GM13977 (cell line): Measurements from ENCODE around the gene EDDM3A.

Experiments used
- DNase-seq: peaks from one replicate; pipeline ENCODE4 v3.0.0; 2012; ENCODE audit warnings: low spot score
- CTCF ChIP-seq: IDR thresholded peaks from 2 replicates; pipeline ENCODE4 v1.5.1; 2012; ENCODE audit warnings: mild to moderate bottlenecking, control low read depth; ENCODE audit not compliant: insufficient read depth; ENCODE audit errors: extremely low read depth, missing control alignments
- in situ Hi-C: fragments of 300-500 bp; cut with MboI; formaldehyde crosslinking; loops from one replicate; pipeline ENCODE4 v1.12.0; 2022; ENCODE audit warnings: low sequenced_read_pairs, low pct_unique_long_range_greater_than_20kb, mixed read lengths, inconsistent platforms; ENCODE audit not compliant: unreplicated experiment

Gene EDDM3A

DNA sequence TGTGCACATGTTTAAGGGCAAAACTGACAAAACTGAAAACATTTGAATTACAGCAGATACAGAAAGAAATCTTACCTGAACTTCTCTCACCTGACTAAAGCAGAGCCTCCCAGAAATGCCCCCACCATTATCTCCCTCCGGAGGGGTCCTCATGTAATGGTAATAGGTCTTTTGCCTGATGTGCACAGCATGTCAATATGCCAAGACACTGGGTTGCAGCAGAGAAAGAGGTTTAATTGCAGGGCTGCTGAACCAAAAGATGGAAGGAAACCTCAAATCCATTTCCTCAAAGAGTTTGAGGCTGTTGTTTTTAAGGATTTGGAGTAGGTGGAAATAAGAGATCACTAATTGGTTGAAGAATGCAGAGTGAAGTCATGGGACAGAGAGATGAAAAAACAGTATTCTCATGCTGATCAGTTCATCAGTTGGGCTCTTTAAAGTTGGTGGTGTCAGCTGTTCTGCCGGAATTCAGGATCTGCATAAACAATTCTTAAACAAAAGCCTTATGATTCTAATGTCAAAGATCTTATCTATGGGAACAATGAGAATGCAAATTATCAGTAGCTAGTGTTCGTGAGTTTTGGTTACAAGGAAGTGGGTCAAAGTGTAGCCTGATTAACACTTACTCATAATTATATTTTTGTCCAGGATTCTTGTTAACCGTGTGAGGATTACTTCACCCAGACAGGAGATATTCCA lies 38.9 kb upstream of the EDDM3A start:
- in situ Hi-C loops, result no loop called here
- TF ChIP-seq CTCF, result no peak
- no peak for DNase-seq

DNA sequence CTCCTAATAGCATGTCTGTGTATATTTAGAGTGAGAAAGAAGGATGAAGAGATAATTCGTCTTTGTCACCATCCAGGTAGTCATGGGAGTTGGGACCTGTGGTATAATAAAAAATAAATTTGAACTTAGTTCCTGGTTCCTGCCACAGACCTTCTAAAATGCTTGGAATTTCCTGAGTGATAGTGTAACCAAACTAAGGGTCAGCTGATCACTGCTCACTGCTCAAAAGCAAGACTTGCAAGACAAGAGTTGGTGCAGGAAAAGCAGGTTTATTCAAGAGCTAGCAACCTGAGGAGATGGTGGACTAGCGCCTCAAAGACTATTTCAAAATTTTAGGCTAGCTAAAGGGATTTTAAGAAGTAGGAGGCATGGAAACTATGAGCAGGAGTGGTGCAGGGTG lies 38.1 kb upstream of the EDDM3A start:
- TF ChIP-seq CTCF, result no peak
- in situ Hi-C loops, result no loop called here
- no peak for DNase-seq

DNA sequence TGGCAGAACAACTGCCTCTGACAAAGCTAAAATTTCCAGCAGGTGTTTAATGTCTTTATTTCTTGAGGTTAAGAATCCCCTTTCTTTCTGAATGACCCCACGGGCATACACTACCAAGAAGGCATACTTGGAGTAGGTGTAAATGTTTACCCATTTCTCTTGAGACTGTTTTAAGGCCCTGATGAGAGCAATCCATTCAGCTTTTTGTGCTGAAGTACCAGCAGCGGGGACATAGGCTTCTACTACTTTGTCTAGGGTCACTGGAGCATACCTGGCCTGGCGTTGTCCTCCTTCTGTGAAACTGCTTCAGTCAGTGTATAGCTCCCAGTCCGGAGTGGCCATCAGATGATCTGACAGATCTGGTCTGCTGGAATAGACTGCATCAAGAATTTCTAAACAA lies 34.4 kb upstream of the EDDM3A start:
- in situ Hi-C loops, result no loop called here

GRCh38 chr14:20711685-20712084 lies 34.0 kb upstream of the EDDM3A start:
- no peak for TF ChIP-seq CTCF
- in situ Hi-C loops, result no loop called here
- no peak for DNase-seq

More for the DNA sequence above, 34.4 kb upstream of the EDDM3A start:
- no peak for DNase-seq
- no peak for TF ChIP-seq CTCF

- no peak for TF ChIP-seq CTCF
- in situ Hi-C loops, result no loop called here
- no peak for DNase-seq
These were observed 32.8 kb upstream of the EDDM3A start for GRCh38 chr14:20712904-20713303.

GRCh38 chr14:20714593-20715250 lies 31.0 kb upstream of the EDDM3A start:
- in situ Hi-C loops, result no loop called here
- no peak for DNase-seq
- no peak for TF ChIP-seq CTCF
